Fibroblast of peridontal ligament (primary cell): Measurements from ENCODE around the gene HSD17B8.
A peak's percentile ranks its signal among the peaks of the same experiment; 100 is the strongest.

Experiments
- DNase-seq: peaks from one replicate; pipeline ENCODE4 v3.0.0-alpha.2; 2010; ENCODE audit errors: extremely low read depth

The HSD17B8 gene

DNA sequence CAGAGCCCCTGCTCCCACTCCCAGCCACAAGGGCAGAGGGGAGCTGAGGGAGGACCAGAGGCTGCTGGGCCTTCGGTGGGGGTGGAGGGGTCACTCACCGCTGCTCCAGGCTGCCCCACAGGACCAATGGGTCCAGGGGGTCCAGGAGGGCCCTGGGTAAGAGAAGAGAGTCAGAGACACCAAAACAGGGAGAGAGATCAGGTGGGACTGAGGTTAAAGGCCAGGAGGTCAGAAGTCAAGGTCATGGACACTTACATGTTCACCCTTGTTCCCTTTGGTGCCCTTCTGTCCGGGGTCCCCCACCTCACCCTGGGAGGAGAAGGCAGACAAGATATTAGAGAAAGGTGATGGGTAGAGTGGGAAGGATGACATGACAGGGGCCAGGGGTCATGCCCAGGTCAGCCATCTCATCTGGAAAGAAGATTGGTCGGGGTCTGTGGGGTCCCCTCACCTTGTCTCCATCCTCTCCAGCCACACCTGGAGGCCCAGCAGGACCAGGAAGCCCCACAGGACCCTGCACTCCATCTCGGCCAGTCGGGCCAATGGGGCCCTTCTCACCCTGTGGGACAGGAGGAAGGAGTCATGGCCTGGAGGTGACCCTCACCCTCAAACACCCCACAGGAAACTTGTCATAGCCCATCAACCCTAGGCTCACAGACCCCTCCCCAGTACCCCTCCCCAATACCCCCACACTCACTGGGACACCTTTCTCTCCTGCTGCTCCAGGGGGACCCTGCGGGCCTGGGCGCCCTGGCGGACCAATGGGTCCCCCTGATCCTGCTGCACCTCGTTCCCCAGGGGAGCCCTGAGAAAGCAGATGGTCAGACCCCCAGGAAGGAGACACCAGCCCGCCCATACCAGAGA lies 33.2 kb upstream of the HSD17B8 start:
- DNase-seq: no peak

DNA sequence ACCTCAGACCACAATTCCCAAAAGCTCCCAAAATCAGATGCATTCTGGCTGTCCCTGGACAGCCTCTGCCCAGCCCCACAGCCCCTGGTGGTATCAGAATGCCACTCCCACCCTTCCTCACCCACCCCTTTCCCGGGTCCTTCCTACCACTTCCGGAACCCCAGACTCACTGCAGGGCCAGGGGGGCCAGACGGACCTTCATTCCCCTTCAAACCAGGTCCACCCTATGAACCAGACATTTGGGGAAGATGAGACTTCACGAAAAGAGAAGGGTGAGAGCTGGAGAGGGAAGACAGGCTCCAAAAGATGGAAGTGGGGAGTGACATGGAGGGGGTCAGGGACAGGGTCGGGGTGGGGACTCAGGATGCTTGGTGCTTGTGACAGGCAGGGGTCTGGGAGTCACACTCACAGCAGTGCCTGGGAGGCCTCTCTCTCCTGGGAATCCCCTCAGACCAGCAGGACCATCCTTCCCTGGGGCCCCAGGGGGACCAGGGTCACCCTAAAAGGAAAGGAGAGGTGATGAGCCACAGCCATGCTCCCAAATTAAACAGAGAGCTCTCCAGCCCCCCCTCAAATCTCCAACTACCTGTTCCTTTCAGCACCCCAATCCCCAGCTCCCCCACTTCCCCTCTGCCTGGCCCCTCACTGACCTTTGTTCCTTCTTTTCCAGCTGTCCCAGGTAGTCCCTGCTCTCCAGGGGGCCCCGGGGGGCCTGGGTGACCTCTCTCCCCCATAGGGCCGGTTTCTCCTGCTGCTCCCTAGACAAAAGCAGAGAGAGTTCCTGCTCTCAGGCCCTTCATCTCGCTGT lies 32.4 kb upstream of the HSD17B8 start:
- DNase-seq: no peak

DNA sequence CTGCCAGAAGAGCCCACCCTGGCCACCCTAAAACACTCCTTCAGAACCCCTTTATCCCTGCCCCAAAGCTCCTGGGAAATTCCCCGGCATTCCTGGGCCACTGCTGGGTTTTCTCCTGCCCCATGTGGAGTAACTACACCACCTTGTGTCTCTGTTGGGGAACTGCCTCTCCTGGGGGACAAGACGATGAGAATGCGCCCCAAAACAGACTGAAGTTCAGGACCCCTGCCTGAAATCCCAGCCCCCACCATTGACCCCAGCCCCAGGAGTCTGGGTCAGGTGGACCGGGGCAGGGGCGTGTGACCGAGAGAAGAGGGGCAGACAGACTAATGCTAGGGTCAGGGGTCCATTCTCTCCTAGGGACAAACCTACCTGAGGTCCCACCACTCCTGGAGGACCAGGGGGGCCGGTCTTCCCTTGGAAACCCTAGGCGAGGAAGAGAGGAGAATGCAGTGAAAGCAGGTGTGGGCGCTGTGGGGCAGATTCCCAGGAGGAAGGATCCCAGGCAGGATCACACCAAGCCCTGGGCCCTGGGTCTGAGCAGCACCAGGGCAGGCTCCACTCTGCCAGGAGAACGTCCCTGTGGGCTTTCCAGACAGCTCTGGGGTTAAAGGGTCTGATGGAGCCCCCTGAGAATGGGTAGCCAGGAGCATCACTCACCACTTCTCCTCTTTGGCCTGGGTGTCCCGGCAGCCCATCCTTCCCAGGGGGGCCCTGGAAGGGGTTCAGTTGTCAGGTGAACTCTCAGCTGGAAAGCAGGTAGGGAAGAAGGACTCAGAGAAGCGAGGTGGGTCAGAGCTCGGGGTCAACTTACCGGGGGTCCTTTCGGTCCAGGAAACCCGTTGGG lies 31.5 kb upstream of the HSD17B8 start:
- DNase-seq: peak; percentile 45

DNA sequence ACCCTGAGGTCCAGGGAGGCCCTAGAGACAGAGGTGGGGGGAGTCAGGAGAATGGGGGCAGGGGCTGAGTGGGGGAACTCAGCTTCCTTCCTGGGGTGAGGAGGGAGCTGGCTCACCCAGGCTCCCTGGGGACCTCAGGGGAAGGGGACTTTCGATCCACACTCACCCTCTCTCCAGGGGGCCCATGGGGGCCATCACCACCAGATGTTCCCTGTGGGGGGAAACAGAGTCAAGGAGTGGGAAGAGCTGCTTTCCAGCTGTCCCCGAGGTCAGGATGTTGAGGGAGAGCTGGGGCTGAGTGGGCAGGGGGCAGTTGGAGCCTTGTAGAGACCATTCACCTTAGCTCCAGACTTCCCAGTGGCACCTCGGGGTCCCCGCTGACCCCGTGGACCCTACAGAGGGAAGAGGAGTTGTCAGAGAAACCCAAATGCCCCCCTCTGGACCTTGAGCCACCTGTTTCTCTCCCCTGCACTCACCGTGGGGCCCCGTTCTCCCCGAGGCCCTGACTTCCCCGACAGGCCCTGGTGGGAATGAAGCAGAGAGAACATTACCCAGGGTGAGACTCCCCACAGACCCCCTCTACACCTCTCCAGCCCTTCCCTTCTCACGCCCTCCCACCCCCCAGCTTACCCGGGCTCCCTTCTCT lies 30.8 kb upstream of the HSD17B8 start:
- DNase-seq: no peak

DNA sequence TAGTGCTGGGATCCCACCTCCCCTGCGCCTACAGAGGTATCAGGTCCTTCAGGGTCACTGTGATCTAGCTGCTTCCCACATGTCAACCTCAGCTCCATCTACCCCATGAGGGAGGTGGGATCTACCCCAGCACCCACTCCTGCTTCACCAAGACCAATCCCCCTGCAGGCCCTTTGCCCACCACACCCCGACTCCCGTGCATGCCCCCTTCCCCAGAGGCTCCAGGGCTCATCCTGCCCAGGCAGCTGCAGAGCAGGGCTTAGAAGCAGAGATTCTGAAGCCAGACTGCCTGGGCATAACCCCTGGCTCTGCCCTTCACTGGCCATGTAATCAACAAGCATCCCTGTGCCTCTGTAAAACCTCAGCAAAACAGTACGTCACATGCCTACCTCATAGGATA lies 29.7 kb upstream of the HSD17B8 start:
- DNase-seq: no peak

DNA sequence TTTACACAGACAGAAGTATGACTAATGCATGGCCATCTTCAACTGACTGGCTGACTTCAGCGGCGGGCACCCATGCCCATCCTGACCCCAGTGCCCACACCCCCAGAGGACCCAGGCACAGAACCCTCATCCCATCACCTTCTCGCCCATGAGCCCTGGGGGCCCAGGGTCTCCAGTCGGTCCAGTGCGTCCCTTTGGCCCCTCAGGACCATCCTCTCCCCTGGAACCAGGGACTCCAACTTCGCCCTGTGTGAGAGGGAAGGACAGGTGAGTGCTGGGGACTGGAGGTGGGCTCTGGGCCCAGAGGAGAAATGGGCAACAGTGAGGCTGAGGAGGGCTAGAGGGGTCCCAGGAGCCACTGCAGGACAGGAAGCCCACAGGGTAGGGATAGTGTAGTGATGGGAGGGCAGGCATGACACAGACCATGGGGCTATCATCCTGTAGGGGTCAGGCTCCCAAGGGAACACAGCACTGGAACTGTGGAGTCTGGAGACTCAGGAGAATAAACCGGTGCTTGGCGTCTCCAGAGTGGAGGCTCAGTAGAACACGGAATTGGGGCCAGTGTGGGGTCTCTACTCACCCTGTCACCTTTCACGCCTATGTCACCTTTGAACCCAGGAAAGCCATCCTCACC lies 28.9 kb upstream of the HSD17B8 start:
- no peak for DNase-seq

DNA sequence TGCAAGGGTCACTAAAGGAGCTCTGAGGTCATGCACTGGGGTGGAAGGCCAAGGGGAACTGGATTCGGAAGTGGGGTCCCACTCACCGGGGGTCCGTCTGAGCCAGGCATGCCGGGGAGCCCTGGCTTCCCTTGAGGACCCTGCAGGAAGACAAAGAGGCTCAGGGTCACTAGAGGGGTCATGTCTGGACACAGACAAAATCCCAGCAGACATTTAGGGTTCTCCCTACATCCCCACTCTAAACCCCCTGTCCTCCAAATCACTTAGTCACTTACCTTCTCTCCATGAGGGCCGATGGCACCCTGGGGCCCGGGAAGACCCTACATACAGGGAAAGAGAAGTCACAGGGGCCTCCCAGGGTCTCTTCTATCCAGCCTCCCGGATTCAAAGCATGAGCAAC lies 27.5 kb upstream of the HSD17B8 start:
- no peak for DNase-seq

DNA sequence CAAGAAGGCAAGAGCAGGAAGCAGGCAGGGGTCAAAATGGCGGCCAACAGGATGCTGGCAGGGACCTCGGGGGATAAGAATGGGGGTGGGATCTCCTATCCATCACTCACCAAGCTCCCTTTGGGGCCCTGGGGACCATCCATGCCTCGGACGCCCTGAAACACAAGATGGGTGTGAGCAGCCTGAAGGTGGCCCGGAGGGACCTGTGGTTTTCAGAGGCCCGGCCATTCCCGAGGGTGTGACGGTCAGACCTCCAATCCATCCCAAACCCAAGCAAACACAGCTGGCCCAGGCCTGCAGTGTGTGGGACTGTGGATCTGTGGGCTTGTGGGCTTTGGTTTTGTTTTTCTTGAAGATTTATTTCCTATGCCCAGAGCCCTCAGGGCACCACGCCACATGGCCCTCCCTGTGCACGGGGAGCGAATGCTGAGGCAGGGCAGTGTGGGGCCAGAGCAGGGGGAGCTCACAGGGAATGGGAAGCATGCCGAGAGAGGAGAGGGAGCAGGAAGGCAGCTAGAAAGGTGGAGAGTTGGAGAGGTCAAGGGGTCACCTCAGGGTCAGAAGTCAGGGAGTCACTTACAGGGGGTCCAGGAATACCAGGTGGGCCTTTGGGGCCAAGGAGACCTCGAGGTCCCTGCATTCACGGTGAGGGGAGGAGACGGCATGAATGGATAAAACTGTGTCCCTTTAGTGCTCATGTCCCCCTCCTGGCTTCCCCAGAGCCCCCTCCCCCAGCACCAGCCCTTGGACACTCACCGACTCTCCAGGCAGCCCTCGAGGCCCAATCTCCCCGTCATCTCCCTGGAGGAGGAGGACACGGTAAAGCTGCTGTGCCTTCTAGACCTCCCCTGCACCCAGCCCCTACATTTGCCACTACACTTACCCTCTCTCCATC lies 26.7 kb upstream of the HSD17B8 start:
- DNase-seq: peak; percentile 47

DNA sequence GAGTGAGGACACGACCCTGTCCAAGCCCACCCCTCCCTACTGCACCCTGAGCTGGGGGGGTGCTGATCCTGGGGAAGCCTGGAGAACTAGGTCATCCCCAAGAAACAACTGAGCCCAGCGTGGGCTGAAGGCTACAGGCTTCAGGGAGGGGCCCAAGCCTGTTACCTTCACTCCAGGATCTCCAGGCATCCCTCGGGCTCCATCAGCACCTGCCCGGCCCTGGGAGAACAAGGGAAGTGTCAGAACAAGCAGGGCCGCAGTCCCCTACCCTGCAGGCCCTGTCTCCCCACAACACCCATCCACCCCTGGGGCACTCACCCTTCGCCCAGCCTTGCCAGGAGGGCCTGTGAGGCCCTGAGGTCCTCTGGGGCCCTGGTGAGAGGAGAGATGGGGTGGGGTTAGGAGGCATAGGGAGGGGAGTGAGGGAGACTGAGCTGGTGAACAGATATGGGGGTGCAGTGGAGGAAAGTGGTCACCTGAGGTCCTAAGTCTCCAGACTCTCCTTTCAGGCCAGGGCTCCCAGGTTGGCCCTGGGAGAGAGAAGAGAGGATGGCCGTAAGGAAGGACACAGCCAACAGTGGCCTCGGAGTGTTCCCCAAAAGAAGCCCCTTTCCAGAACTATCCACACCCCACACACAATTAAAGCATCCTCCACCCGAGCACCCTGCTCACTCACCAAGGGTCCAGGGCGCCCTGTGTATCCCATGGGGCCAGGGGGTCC lies 25.5 kb upstream of the HSD17B8 start:
- DNase-seq: no peak

DNA sequence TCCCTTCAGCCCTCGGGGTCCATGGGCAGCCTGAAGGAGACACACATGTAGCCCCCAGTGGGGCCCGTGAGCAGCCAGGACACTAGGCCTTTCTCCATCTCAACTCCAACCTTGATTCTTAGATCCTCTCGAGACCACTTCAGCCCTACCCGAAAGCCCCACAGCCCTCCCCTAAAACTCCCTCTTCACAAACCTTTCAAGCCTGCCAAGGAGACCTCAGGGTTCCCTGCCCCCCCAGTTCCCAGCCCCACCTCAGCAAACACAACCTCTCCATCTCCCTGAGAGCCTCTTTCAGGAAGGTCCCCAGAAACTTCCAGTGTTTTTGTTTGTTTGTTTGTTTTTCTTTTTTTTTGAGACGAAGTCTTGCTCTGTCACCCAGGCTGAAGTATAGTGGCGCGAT lies 23.3 kb upstream of the HSD17B8 start:
- no peak for DNase-seq

DNA sequence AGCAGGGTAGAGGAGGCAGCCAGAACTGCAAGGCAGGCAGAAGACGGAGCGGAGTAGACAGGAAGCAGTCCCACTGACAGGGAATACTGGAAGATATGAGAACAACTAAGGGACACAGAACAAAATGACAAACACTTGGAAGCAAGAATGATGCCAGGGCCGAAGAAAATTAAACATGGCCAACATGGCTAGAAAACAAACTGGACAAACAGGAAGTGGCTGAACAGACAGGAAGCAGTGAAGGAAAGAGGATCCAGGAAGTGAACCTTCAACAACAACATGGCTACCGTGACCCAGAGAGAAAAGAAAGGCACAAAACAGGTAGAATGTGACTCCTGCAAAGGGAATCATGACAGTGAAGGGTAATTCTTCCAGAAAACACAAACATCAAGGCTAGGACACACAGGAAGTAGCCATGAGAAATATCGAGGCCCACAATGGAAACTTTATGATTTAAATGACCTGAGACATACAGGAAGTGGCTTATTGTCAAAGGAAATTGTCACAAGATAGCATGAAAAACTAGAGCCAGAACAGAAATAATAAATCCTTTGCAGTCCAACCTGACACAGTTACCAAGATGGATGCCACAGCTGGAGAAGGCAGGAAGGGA lies 21.3 kb upstream of the HSD17B8 start:
- DNase-seq: no peak

DNA sequence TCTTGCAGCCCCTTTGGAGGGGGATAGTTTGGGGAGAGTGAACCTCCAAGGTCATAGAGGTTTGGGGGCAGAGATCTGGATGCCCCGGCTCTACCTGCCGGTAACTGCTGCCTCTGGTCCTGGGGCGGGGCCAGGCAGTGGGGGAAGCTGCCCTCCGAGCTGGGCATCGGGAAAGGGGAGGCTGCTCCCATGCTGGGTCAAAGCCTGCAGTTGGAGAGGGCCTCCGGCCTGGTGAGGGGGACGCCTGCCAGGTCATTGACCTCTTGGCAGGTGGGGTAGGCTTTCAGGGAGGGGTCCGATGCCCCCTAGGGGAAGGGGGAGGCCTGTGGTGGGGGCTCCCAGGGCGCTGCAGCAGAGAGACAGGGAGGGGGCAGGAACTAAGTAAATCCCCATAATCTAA lies 19.3 kb upstream of the HSD17B8 start:
- DNase-seq: no peak

DNA sequence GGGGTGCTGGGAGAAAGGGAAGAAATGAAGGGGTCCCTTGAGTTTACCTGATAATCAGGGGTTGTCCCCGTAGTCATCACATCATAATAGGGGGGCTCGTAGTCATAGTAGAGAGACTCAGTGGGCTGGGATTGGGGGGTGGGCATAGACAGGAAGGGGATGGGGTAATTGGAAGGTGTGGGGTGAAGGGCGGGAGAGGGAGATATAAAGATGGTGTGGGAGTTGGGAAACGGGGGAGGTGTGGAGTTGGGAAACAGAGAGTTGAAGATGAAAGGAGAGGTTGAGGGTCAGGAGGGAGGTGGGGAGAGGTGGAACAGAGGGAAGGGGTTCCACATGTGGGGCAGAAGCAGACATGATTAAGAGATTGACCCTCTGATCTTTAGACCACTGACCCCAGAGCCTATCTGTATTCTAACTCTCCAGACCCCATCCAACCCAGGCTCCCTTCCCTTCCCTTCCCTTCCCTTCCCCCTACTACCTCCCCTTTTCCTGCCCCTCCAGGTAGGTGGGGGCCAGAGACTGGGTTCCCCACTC lies 18.7 kb upstream of the HSD17B8 start:
- DNase-seq: no peak

DNA sequence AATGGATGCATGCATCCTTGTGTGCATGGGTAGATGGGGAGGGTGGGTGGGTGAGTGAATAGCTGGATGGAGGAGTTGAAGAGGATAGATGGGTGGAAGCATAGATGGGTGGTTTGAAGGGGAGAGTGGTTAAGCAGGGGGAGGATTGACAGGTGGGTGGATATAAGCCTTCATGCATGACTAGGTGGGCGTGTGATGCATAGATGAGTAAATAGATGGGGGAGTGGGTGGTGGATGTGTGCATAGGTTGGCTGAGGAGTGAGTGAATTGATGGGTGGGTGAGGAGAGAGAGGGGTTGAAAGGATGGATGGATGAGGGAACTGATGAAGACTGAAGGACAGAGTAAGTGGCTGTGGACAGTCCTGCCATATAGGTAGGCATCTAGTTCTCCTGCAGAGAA lies 16.6 kb upstream of the HSD17B8 start:
- no peak for DNase-seq

DNA sequence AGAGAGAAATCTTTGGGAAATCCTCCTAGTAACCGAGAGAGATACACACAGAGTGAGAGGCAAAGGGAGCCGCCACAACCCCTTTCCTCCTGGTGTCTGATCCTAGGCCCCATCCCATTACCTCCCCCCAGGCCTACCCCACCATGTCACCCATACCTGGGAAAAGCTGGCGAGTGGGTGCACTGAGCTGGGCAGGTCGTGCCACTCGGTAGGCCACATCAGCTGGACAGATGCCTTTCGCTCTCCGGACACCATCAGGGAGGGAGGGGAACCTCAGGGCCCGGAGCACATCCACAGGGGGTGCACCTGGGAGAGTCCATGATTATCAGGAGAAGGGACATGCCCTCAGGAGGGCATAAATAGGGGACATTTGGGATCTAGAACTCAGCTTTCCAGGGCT lies 15.3 kb upstream of the HSD17B8 start:
- no peak for DNase-seq

DNA sequence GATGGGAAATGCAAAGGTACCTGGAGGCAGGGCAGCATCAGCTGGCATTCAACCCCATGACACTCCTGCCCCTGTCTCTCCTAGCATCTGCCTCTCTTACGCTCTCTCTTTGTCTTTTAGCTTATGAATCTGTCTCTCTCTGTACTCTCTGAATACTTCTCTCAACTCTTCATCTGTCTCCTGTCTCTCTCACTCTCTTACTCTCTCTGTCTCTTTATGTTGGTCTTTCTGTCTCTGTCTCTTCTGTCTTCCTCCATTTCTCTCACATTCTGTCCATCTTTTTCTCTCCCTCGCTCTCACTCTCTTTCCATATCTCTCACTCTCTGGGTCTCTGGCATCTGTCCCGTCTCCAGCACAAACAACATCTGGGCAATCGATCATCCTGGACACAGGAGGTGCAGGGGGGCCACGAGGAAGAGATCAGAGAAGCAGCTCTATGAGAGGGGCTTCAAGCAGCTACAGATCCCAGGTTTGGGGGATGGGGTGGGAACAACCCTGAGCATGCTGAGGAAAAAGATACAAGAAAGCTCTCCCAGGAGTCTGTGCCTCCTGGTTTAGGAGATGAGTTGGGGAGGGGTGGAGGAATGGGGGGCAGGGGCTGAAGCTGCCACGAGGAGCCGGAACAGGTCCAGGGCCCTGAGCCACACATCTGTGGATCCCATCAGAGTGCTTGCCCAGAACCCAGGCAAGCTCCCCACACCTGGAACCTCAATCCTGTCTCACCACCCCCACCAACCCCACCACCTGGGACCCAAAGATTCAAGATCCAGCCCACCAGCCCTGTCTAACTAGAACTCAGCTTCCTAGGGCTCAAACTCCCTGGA lies 14.6 kb upstream of the HSD17B8 start:
- no peak for DNase-seq

DNA sequence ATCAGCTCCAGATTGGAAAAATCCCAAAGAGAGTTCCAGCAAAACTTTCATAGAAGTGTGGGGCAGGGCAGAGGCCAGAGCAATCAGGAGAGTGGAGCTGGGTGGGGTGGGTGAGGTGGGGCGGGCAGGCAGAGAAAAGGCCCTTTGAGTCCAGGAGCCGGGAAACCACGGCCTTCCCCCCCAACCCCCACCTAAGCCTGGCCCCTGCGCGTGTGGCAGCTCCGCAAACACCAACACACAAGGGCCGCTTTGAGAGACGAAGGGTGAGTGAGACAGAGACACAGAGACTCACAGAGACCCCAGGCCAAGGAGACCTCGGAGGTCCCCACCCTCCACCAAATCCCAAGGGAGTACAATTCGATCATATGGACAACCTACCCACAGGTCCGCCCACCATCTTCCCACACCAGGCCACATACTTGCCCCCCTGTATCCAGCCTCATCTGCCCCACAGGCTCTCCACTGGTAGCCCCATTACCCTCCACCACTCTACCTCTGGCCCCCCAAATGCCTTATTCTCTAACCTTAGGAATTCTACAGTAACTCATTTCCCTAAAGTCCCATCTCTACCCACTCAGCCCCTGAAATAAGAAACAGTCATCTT lies 13.8 kb upstream of the HSD17B8 start:
- DNase-seq: no peak
